GM18505 (cell line): ENCODE data around the gene CMYA5.

Experiments used
- ATAC-seq: cut with Tn5 transposase; IDR thresholded peaks from one replicate; pipeline ENCODE4 v1.9.1; 2021; ENCODE audit not compliant: unreplicated experiment
- POLR2A ChIP-seq: IDR thresholded peaks from 4 replicates; pipeline ENCODE4 v1.6.1; 2011; ENCODE audit warnings: borderline replicate concordance; ENCODE audit not compliant: insufficient read depth, insufficient read length; ENCODE audit errors: extremely low read depth

CMYA5 gene

GRCh38 chr5:79785983-79786382 lies 96.3 kb downstream of the CMYA5 start:
- no peak for ATAC-seq
- TF ChIP-seq POLR2A: no peak

- no peak for ATAC-seq
Observed at GRCh38 chr5:79787448-79787847, 97.8 kb downstream of the CMYA5 start.

GRCh38 chr5:79791843-79792242 lies 102.2 kb downstream of the CMYA5 start:
- no peak for TF ChIP-seq POLR2A
- no peak for ATAC-seq

More at GRCh38 chr5:79787448-79787847, 97.8 kb downstream of the CMYA5 start:
- TF ChIP-seq POLR2A: no peak

GRCh38 chr5:79792463-79792862 lies 102.8 kb downstream of the CMYA5 start:
- no peak for TF ChIP-seq POLR2A
- no peak for ATAC-seq

- TF ChIP-seq POLR2A: no peak
- ATAC-seq: no peak
Observed at GRCh38 chr5:79793304-79793703, 103.7 kb downstream of the CMYA5 start.

GRCh38 chr5:79793722-79794121 lies 104.1 kb downstream of the CMYA5 start:
- ATAC-seq: no peak
- no peak for TF ChIP-seq POLR2A

- TF ChIP-seq POLR2A: no peak
Observed at GRCh38 chr5:79794347-79794746, 104.7 kb downstream of the CMYA5 start.

GRCh38 chr5:79795764-79796398 lies 106.2 kb downstream of the CMYA5 start:
- ATAC-seq: no peak

More at GRCh38 chr5:79794347-79794746, 104.7 kb downstream of the CMYA5 start:
- ATAC-seq: no peak

GRCh38 chr5:79798893-79799590 lies 109.4 kb downstream of the CMYA5 start:
- TF ChIP-seq POLR2A: no peak
- no peak for ATAC-seq

More at GRCh38 chr5:79795764-79796398, 106.2 kb downstream of the CMYA5 start:
- TF ChIP-seq POLR2A: no peak

- no peak for ATAC-seq
- no peak for TF ChIP-seq POLR2A
Observed at GRCh38 chr5:79800979-79801827, 111.6 kb downstream of the CMYA5 start.

- TF ChIP-seq POLR2A: no peak
- ATAC-seq: no peak
Observed at GRCh38 chr5:79802406-79802805, 112.8 kb downstream of the CMYA5 start.

GRCh38 chr5:79803007-79803406 lies 113.4 kb downstream of the CMYA5 start:
- ATAC-seq: no peak
- TF ChIP-seq POLR2A: no peak

- no peak for ATAC-seq
- no peak for TF ChIP-seq POLR2A
Observed at GRCh38 chr5:79806741-79807140, 117.1 kb downstream of the CMYA5 start.

GRCh38 chr5:79809743-79810142 lies 120.1 kb downstream of the CMYA5 start:
- no peak for ATAC-seq
- TF ChIP-seq POLR2A: no peak

- TF ChIP-seq POLR2A: no peak
- no peak for ATAC-seq
Observed at GRCh38 chr5:79811081-79811480, 121.4 kb downstream of the CMYA5 start.
